ENCODE results near the gene TPSG1.
"Not testable (repeated sequence)": the region's sequence is repeated elsewhere in the genome, so short reads cannot be mapped to it uniquely, and the experiment has no call there.

Gene TPSG1

DNA sequence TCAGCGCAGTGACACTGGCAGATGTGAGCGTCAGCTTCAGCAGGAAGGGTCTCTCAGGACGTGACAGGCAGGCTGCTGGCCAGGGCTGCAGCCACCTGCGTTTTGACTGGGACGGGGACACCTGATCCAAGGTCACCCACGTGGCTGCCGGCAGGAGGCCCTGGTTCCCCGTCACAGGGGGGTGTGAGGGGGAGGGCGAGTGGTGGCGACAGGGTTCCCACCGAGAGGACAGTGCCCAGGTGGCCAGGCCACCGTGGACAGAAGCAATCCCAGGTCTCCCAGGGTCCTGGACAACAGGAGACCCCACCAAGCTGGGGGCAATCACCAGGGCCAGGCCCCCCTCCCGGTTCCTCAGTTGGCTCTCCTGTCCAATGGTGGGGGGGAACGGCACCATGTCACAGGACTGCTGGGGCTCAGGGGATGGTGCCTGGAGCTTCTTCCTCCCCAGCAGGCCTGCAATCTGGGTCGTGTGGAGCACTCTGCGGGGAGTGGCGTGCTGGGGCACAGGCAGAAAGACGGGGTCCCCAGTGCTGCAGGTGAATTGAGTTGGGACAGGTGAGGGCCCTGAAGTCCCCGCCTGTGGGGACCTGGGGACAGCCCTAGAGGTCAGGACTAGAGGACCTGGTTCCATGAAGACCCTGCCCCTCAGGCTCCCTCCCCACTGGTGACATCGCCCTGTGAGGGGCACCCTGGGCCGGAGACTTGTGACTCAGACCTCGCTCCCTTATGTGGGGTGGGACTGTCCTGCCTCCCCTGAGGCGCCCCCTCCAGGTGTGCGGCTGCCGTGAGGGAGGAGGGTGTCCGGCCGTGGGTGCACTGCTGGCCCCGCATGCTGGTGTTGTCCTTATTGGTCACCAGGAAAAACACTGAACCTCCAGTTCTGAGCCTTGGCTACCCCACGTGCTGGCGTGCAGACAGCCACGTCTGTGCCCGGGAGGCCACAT lies 19.1 kb upstream of the TPSG1 start:
- H4K91ac ChIP-seq (ENCODE audit: low read depth, low read length); H2AK5ac ChIP-seq (ENCODE audit: low read length); H3K4me3 ChIP-seq (ENCODE audit: low read depth, low read length); H4K8ac ChIP-seq (ENCODE audit: low read depth, low read length); H4K12ac ChIP-seq (ENCODE audit: low read depth, low read length); H3K79me2 ChIP-seq (ENCODE audit: control insufficient read depth, insufficient read depth, low read length, poor library complexity); H3K4me2 ChIP-seq (ENCODE audit: low read length); H3K4me1 ChIP-seq (ENCODE audit: control insufficient read depth in 1 of 2, insufficient read depth in 2 of 2, low read length in 2 of 2); H3K14ac ChIP-seq (ENCODE audit: low read length); H3K9me3 ChIP-seq (ENCODE audit: insufficient read depth, low read depth, low read length); H3K79me1 ChIP-seq (ENCODE audit: low read length); H3K27ac ChIP-seq (ENCODE audit: low read depth, low read length); H3K18ac ChIP-seq (ENCODE audit: low read length); H2AFZ ChIP-seq (ENCODE audit: insufficient read depth, low read length, poor library complexity); H2BK12ac ChIP-seq (ENCODE audit: low read length); H3K27me3 ChIP-seq (ENCODE audit: insufficient read depth, low read length); H3K4ac ChIP-seq (ENCODE audit: low read depth, low read length); H3K36me3 ChIP-seq (ENCODE audit: control insufficient read depth in 1 of 2, insufficient read depth in 2 of 2, low read length in 2 of 2); DNase-seq; H3K23ac ChIP-seq (ENCODE audit: low read length); H2BK5ac ChIP-seq (ENCODE audit: low read depth, low read length, poor library complexity); H3K9ac ChIP-seq (ENCODE audit: low read length); H2BK120ac ChIP-seq (ENCODE audit: insufficient read depth, low read length, poor library complexity): not testable (repeated sequence)
- WGBS (ENCODE audit: extremely low coverage, insufficient coverage, insufficient read length) = no CpG with 5 or more reads among the region's 32 CpGs

GRCh38 chr16:1243363-1243762 lies 18.3 kb upstream of the TPSG1 start:
- DNase-seq; H3K14ac ChIP-seq (ENCODE audit: low read length); H3K9me3 ChIP-seq (ENCODE audit: insufficient read depth, low read depth, low read length); H4K12ac ChIP-seq (ENCODE audit: low read depth, low read length); H3K23ac ChIP-seq (ENCODE audit: low read length); H4K91ac ChIP-seq (ENCODE audit: low read depth, low read length); H3K4me1 ChIP-seq (ENCODE audit: control insufficient read depth in 1 of 2, insufficient read depth in 2 of 2, low read length in 2 of 2); H3K9ac ChIP-seq (ENCODE audit: low read length); H2BK120ac ChIP-seq (ENCODE audit: insufficient read depth, low read length, poor library complexity); H2AFZ ChIP-seq (ENCODE audit: insufficient read depth, low read length, poor library complexity); H3K4me2 ChIP-seq (ENCODE audit: low read length); H3K18ac ChIP-seq (ENCODE audit: low read length); H2BK12ac ChIP-seq (ENCODE audit: low read length); H3K4me3 ChIP-seq (ENCODE audit: low read depth, low read length); H3K4ac ChIP-seq (ENCODE audit: low read depth, low read length); H3K79me1 ChIP-seq (ENCODE audit: low read length); H3K36me3 ChIP-seq (ENCODE audit: control insufficient read depth in 1 of 2, insufficient read depth in 2 of 2, low read length in 2 of 2); H4K8ac ChIP-seq (ENCODE audit: low read depth, low read length); H3K27me3 ChIP-seq (ENCODE audit: insufficient read depth, low read length); H3K79me2 ChIP-seq (ENCODE audit: control insufficient read depth, insufficient read depth, low read length, poor library complexity); H2BK5ac ChIP-seq (ENCODE audit: low read depth, low read length, poor library complexity); H2AK5ac ChIP-seq (ENCODE audit: low read length); H3K27ac ChIP-seq (ENCODE audit: low read depth, low read length): not testable (repeated sequence)
- no CpG with 5 or more reads among the region's 11 CpGs for WGBS (ENCODE audit: extremely low coverage, insufficient coverage, insufficient read length)

GRCh38 chr16:1241081-1241480 lies 16.0 kb upstream of the TPSG1 start:
- H3K9me3 ChIP-seq (ENCODE audit: insufficient read depth, low read depth, low read length); H3K23ac ChIP-seq (ENCODE audit: low read length); H2BK5ac ChIP-seq (ENCODE audit: low read depth, low read length, poor library complexity); H4K91ac ChIP-seq (ENCODE audit: low read depth, low read length); H3K36me3 ChIP-seq (ENCODE audit: control insufficient read depth in 1 of 2, insufficient read depth in 2 of 2, low read length in 2 of 2); H3K79me1 ChIP-seq (ENCODE audit: low read length); H2AK5ac ChIP-seq (ENCODE audit: low read length); H2BK120ac ChIP-seq (ENCODE audit: insufficient read depth, low read length, poor library complexity); H2BK12ac ChIP-seq (ENCODE audit: low read length); H3K79me2 ChIP-seq (ENCODE audit: control insufficient read depth, insufficient read depth, low read length, poor library complexity); H3K4me1 ChIP-seq (ENCODE audit: control insufficient read depth in 1 of 2, insufficient read depth in 2 of 2, low read length in 2 of 2); H3K18ac ChIP-seq (ENCODE audit: low read length); H3K14ac ChIP-seq (ENCODE audit: low read length); H3K4ac ChIP-seq (ENCODE audit: low read depth, low read length); H3K4me2 ChIP-seq (ENCODE audit: low read length); H3K27me3 ChIP-seq (ENCODE audit: insufficient read depth, low read length); H4K12ac ChIP-seq (ENCODE audit: low read depth, low read length); H3K4me3 ChIP-seq (ENCODE audit: low read depth, low read length); H4K8ac ChIP-seq (ENCODE audit: low read depth, low read length); H3K27ac ChIP-seq (ENCODE audit: low read depth, low read length); DNase-seq; H3K9ac ChIP-seq (ENCODE audit: low read length); H2AFZ ChIP-seq (ENCODE audit: insufficient read depth, low read length, poor library complexity): not testable (repeated sequence)
- no CpG with 5 or more reads among the region's 15 CpGs for WGBS (ENCODE audit: extremely low coverage, insufficient coverage, insufficient read length)

DNA sequence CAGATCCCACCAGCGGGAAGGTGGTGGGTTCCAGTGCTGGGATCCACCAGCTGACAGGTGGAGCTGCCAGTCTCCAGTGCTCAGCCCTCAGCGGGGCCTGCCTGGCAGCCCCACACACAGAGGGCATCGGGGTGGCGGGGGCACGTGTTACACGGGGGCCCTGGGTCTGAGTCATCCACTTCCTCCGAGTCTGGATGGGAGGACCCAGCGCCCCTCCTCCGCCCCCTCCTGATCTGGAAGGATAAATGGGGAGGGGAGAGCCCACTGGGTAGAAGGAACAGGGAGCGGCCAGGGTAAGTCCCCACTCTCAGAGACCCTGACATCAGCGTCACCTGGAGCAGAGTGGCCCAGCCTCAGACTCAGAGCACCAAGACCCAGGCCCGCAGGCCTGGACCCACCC lies 15.4 kb upstream of the TPSG1 start, which contains the start of gene TPSAB1:
Gene TPSAB1, plus strand, starts transcription at position 270 of the 400 bp plus-strand sequence. CDS start 234 bp downstream, outside the sequence.
- not testable (repeated sequence) for H4K12ac ChIP-seq (ENCODE audit: low read depth, low read length); H3K4ac ChIP-seq (ENCODE audit: low read depth, low read length); H3K4me2 ChIP-seq (ENCODE audit: low read length); H3K27me3 ChIP-seq (ENCODE audit: insufficient read depth, low read length); H3K23ac ChIP-seq (ENCODE audit: low read length); H2BK5ac ChIP-seq (ENCODE audit: low read depth, low read length, poor library complexity); H3K14ac ChIP-seq (ENCODE audit: low read length); DNase-seq; H4K91ac ChIP-seq (ENCODE audit: low read depth, low read length); H3K9me3 ChIP-seq (ENCODE audit: insufficient read depth, low read depth, low read length); H3K79me2 ChIP-seq (ENCODE audit: control insufficient read depth, insufficient read depth, low read length, poor library complexity); H2BK120ac ChIP-seq (ENCODE audit: insufficient read depth, low read length, poor library complexity); H3K4me3 ChIP-seq (ENCODE audit: low read depth, low read length); H4K8ac ChIP-seq (ENCODE audit: low read depth, low read length); H3K9ac ChIP-seq (ENCODE audit: low read length); H2BK12ac ChIP-seq (ENCODE audit: low read length); H2AFZ ChIP-seq (ENCODE audit: insufficient read depth, low read length, poor library complexity); H3K27ac ChIP-seq (ENCODE audit: low read depth, low read length); H3K18ac ChIP-seq (ENCODE audit: low read length); H3K36me3 ChIP-seq (ENCODE audit: control insufficient read depth in 1 of 2, insufficient read depth in 2 of 2, low read length in 2 of 2); H3K4me1 ChIP-seq (ENCODE audit: control insufficient read depth in 1 of 2, insufficient read depth in 2 of 2, low read length in 2 of 2); H2AK5ac ChIP-seq (ENCODE audit: low read length); H3K79me1 ChIP-seq (ENCODE audit: low read length)
- no CpG with 5 or more reads among the region's 12 CpGs for WGBS (ENCODE audit: extremely low coverage, insufficient coverage, insufficient read length)
